Keratinocyte (primary cell): ENCODE results near the gene SZT2.

ENCODE experiments used
- EZH2 ChIP-seq: IDR thresholded peaks from one replicate; pipeline ENCODE4 v1.6.1; 2012; ENCODE audit warnings: inconsistent platforms, mild to moderate bottlenecking, low read length, moderate library complexity
- TF ChIP-seq, protein P1 (sequence below), 3 experiments: IDR thresholded peaks in 1 of 3; conservative IDR thresholded peaks in 1 of 3; optimal IDR thresholded peaks in 1 of 3; 2 replicates in 2 of 3; 3 replicates in 1 of 3; pipeline versions ENCODE3 to v1.5.1; 2011; ENCODE audit warnings: low read length in 3 of 3, mild to moderate bottlenecking in 3 of 3, moderate library complexity in 2 of 3, control low read depth in 1 of 3, inconsistent platforms in 1 of 3; ENCODE audit not compliant: insufficient read depth in 2 of 3; ENCODE audit errors: extremely low read depth in 1 of 3

DNA sequence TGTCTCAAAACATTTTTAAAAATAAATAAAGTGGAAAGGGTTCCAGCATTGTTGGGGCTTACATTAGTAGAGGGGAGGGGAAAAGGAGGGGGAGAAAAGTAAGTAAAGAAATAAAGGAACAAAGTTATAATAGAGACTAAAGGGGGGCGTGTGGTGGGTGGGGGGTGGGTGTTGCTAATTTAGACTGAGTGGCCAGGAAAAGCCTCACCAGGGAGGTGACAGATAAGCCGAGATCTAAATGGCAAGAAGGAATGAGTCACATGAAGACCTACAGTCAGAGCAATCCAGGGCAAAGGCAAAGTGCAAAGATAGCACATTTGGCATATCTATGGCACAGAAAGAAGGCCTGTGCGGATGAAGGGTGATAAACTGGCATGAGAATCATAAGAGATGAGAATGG, 44.6 kb upstream of the SZT2 start:
- TF ChIP-seq, protein P1, sequence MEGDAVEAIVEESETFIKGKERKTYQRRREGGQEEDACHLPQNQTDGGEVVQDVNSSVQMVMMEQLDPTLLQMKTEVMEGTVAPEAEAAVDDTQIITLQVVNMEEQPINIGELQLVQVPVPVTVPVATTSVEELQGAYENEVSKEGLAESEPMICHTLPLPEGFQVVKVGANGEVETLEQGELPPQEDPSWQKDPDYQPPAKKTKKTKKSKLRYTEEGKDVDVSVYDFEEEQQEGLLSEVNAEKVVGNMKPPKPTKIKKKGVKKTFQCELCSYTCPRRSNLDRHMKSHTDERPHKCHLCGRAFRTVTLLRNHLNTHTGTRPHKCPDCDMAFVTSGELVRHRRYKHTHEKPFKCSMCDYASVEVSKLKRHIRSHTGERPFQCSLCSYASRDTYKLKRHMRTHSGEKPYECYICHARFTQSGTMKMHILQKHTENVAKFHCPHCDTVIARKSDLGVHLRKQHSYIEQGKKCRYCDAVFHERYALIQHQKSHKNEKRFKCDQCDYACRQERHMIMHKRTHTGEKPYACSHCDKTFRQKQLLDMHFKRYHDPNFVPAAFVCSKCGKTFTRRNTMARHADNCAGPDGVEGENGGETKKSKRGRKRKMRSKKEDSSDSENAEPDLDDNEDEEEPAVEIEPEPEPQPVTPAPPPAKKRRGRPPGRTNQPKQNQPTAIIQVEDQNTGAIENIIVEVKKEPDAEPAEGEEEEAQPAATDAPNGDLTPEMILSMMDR (optimal IDR thresholded peaks at IDR 0.05 in 1 of 3, IDR thresholded peaks at IDR 0.05 in 1 of 3, conservative IDR thresholded peaks at IDR 0.05 in 1 of 3; ENCODE audit: extremely low read depth in 1 of 3, insufficient read depth in 2 of 3, low read length in 3 of 3): no peak
- TF ChIP-seq EZH2: no peak
